Putamen (tissue), 1 donor: Measurements from ENCODE around the gene MEP1A.
"Not testable (repeated sequence)": the region's sequence is repeated elsewhere in the genome, so short reads cannot be mapped to it uniquely, and the experiment has no call there.

Experiments
- DNase-seq: peaks from one replicate; pipeline ENCODE4 v3.0.0-alpha.2; 2016; ENCODE audit warnings: low spot score

MEP1A gene

GRCh38 chr6:46793138-46793537, at the start of gene MEP1A:
Gene MEP1A, plus strand, starts transcription at chr6:46793389. Its CDS starts 10 bp downstream, at chr6:46793399.
- no peak for DNase-seq

- no peak for DNase-seq
Measured at GRCh38 chr6:46743425-46744158, 49.6 kb upstream of the MEP1A start.

GRCh38 chr6:46744159-46744725, 48.9 kb upstream of the MEP1A start:
- DNase-seq = not testable (repeated sequence)

- DNase-seq = no peak
Measured at GRCh38 chr6:46745973-46746372, 47.2 kb upstream of the MEP1A start.

GRCh38 chr6:46746696-46747095, 46.5 kb upstream of the MEP1A start, which contains the start of gene ANKRD66:
Gene ANKRD66, plus strand, starts transcription at chr6:46746933. Its CDS starts 5,016 bp downstream, at chr6:46751949.
- DNase-seq = no peak

GRCh38 chr6:46748940-46749503, 44.2 kb upstream of the MEP1A start:
- DNase-seq = no peak

- no peak for DNase-seq
Measured at GRCh38 chr6:46749731-46750130, 43.5 kb upstream of the MEP1A start.

- DNase-seq = no peak
Measured at GRCh38 chr6:46751658-46752057, 41.5 kb upstream of the MEP1A start.

GRCh38 chr6:46755865-46756264, 37.3 kb upstream of the MEP1A start:
- DNase-seq = no peak

GRCh38 chr6:46756469-46757213, 36.5 kb upstream of the MEP1A start:
- DNase-seq = peak; percentile 64

GRCh38 chr6:46757214-46757596, 36.0 kb upstream of the MEP1A start:
- no peak for DNase-seq

- no peak for DNase-seq
Measured at GRCh38 chr6:46758960-46759753, 34.0 kb upstream of the MEP1A start.

- no peak for DNase-seq
Measured at GRCh38 chr6:46760925-46761324, 32.3 kb upstream of the MEP1A start.

GRCh38 chr6:46763466-46763865, 29.7 kb upstream of the MEP1A start:
- DNase-seq = no peak

GRCh38 chr6:46764280-46764679, 28.9 kb upstream of the MEP1A start:
- DNase-seq = not testable (repeated sequence)

GRCh38 chr6:46764961-46765360, 28.2 kb upstream of the MEP1A start:
- no peak for DNase-seq

- DNase-seq = no peak
Measured at GRCh38 chr6:46772016-46772415, 21.2 kb upstream of the MEP1A start.

- DNase-seq = peak; percentile 58
Measured at GRCh38 chr6:46772762-46773161, 20.4 kb upstream of the MEP1A start.

- DNase-seq = no peak
Measured at GRCh38 chr6:46773201-46773855, 19.9 kb upstream of the MEP1A start.

GRCh38 chr6:46774736-46775135, 18.5 kb upstream of the MEP1A start:
- not testable (repeated sequence) for DNase-seq

- no peak for DNase-seq
Measured at GRCh38 chr6:46776070-46776712, 17.0 kb upstream of the MEP1A start.
